Trophoblast cell (in vitro differentiated cells and primary cell): ENCODE results near the gene OR52N4.

ENCODE experiments used
- DNase-seq, 2 donors: peaks; one replicate each; pipeline ENCODE4 v3.0.0-alpha.2; 2016
- H2AFZ ChIP-seq: 2 replicates; pipeline ENCODE4 v1.6.1; 2013; ENCODE audit warnings: low read length, moderate library complexity, mild to moderate bottlenecking; ENCODE audit not compliant: insufficient read depth, poor library complexity
- H2AK5ac ChIP-seq: 2 replicates; pipeline ENCODE4 v1.6.1; 2013; ENCODE audit warnings: mild to moderate bottlenecking, low read length
- H2BK120ac ChIP-seq: 2 replicates; pipeline ENCODE4 v1.6.1; 2013; ENCODE audit warnings: low read length, mild to moderate bottlenecking, moderate library complexity; ENCODE audit not compliant: insufficient read depth, poor library complexity
- H2BK12ac ChIP-seq: 2 replicates; pipeline ENCODE4 v1.6.1; 2013; ENCODE audit warnings: mild to moderate bottlenecking, low read length, moderate library complexity
- H2BK5ac ChIP-seq: 2 replicates; pipeline ENCODE4 v1.6.1; 2013; ENCODE audit warnings: low read length, low read depth, moderate library complexity, mild to moderate bottlenecking; ENCODE audit not compliant: poor library complexity
- H3K14ac ChIP-seq: 2 replicates; pipeline ENCODE4 v1.6.1; 2013; ENCODE audit warnings: mild to moderate bottlenecking, low read length
- H3K18ac ChIP-seq: 2 replicates; pipeline ENCODE4 v1.6.1; 2013; ENCODE audit warnings: mild to moderate bottlenecking, low read length
- H3K23ac ChIP-seq: 2 replicates; pipeline ENCODE4 v1.6.1; 2013; ENCODE audit warnings: low read length
- H3K27ac ChIP-seq: 2 replicates; pipeline ENCODE4 v1.5.1; 2013; ENCODE audit warnings: low read depth, mild to moderate bottlenecking, inconsistent platforms, low read length, moderate library complexity
- H3K27me3 ChIP-seq: 2 replicates; pipeline ENCODE4 v1.6.1; 2013; ENCODE audit warnings: inconsistent platforms, mild to moderate bottlenecking, low read length, moderate library complexity; ENCODE audit not compliant: insufficient read depth
- H3K36me3 ChIP-seq, 2 experiments: 1 replicate in 1 of 2; 2 replicates in 1 of 2; pipeline ENCODE4 v1.6.1; 2013; ENCODE audit warnings: low read length in 2 of 2, mild to moderate bottlenecking in 2 of 2, moderate library complexity in 1 of 2; ENCODE audit not compliant: insufficient read depth in 2 of 2, control insufficient read depth in 1 of 2
- H3K4ac ChIP-seq: 2 replicates; pipeline ENCODE4 v1.6.1; 2013; ENCODE audit warnings: low read depth, mild to moderate bottlenecking, low read length, moderate library complexity
- H3K4me1 ChIP-seq, 2 experiments: 1 replicate in 1 of 2; 2 replicates in 1 of 2; pipeline ENCODE4 v1.6.1; 2013; ENCODE audit warnings: low read length in 2 of 2, mild to moderate bottlenecking in 2 of 2, moderate library complexity in 1 of 2; ENCODE audit not compliant: insufficient read depth in 2 of 2, control insufficient read depth in 1 of 2
- H3K4me2 ChIP-seq: 2 replicates; pipeline ENCODE4 v1.6.1; 2013; ENCODE audit warnings: inconsistent platforms, mild to moderate bottlenecking, low read length, moderate library complexity
- H3K4me3 ChIP-seq: 2 replicates; pipeline ENCODE4 v1.5.1; 2013; ENCODE audit warnings: mild to moderate bottlenecking, low read depth, low read length, inconsistent platforms
- H3K79me1 ChIP-seq: one replicate; pipeline ENCODE4 v1.6.1; 2013; ENCODE audit warnings: low read length
- H3K79me2 ChIP-seq: 2 replicates; pipeline ENCODE4 v1.6.1; 2013; ENCODE audit warnings: low read length, mild to moderate bottlenecking; ENCODE audit not compliant: control insufficient read depth, insufficient read depth, poor library complexity
- H3K9ac ChIP-seq: 2 replicates; pipeline ENCODE4 v1.6.1; 2013; ENCODE audit warnings: mild to moderate bottlenecking, low read length
- H3K9me3 ChIP-seq: 2 replicates; pipeline ENCODE4 v1.6.1; 2013; ENCODE audit warnings: low read depth, mild to moderate bottlenecking, control low read depth, inconsistent platforms, low read length; ENCODE audit not compliant: insufficient read depth
- H4K12ac ChIP-seq: 2 replicates; pipeline ENCODE4 v1.6.1; 2013; ENCODE audit warnings: low read depth, mild to moderate bottlenecking, low read length, moderate library complexity
- H4K8ac ChIP-seq: 2 replicates; pipeline ENCODE4 v1.6.1; 2013; ENCODE audit warnings: low read depth, mild to moderate bottlenecking, low read length, moderate library complexity
- H4K91ac ChIP-seq: one replicate; pipeline ENCODE4 v1.6.1; 2013; ENCODE audit warnings: low read depth, mild to moderate bottlenecking, low read length, moderate library complexity
- WGBS: extraction: QIAGEN DNeasy Blood & Tissue Kit; methylation state at CpG from one replicate; pipeline ENCODE4 v1.1.7; 2013; ENCODE audit warnings: missing lambda C conversion rate; ENCODE audit not compliant: insufficient read length, insufficient coverage; ENCODE audit errors: extremely low coverage; 5-methylcytosine and 5-hydroxymethylcytosine counted together

The OR52N4 gene

DNA sequence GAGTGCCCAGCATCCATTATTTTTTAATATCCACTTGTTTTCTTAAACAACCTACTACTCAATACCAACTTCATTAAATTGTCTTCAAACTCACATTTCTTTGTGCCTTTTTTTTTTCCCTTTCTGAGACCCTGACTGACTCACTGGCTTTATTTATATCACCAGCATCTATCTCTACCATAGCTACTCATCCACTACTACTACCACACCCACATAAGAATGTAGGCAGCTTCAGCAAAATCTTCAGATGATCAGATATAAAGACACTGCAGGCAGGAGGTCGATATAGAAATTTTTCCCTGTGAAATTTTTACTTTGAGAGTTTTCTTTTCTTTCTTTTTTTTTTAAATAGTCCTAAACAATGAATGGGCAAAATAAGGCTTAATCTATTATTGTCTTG, 15.6 kb upstream of the OR52N4 start:
- Histone ChIP-seq H3K27ac (no peak overlapping the region), H3K18ac (no peak overlapping the region), H3K4ac (no peak overlapping the region), H3K27me3 (no peaks in the 10 kb centered on the region), H4K91ac (no peak overlapping the region), H2AK5ac (no peak overlapping the region), H3K4me2 (no peak overlapping the region), H2BK120ac (no peak overlapping the region), H2BK12ac (no peak overlapping the region), H3K4me3 (no peak overlapping the region), H3K36me3 (no peaks in the 10 kb centered on the region), H2AFZ (no peak overlapping the region), H3K23ac (no peak overlapping the region), H3K79me2 (no peaks in the 10 kb centered on the region), H3K9me3 (no peaks in the 10 kb centered on the region), H3K79me1 (no peaks in the 10 kb centered on the region), H4K8ac (no peak overlapping the region), H3K14ac (no peak overlapping the region), H3K4me1 (no peaks in the 10 kb centered on the region), H3K9ac (no peak overlapping the region), H2BK5ac (no peak overlapping the region), H4K12ac (no peak overlapping the region)
- WGBS: no CpG with 5 or more reads among the region's 1 CpG
- peak in 1 of 2 donors; percentile 73 for DNase-seq

DNA sequence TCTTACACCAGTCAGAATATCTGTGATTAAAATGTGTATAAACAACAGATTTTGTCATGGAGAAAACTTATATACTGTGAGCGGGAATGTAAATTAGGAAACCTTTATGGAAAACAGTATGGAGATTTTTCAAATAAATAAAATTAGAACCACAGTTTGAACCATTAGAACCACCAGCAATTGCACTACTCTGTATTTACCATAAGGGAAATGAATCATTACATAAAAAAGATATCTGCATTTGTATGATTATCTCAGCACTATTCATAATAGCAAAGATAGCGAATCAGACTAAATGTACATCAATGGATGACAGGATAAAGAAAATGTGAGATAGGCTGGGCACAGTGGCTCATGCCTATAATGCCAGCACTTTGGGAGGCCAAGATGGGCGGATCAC, 7.4 kb upstream of the OR52N4 start:
- H3K79me2 ChIP-seq: no peaks in the 10 kb centered on the region
- no peak overlapping the region for H2BK5ac ChIP-seq
- no peak overlapping the region for H4K12ac ChIP-seq
- no peaks in the 10 kb centered on the region for H3K79me1 ChIP-seq
- no peak overlapping the region for H4K91ac ChIP-seq
- no peak overlapping the region for H3K9ac ChIP-seq
- no peak overlapping the region for H3K23ac ChIP-seq
- no peak overlapping the region for H2BK12ac ChIP-seq
- H2BK120ac ChIP-seq: no peak overlapping the region
- H3K36me3 ChIP-seq: no peaks in the 10 kb centered on the region
- no peak overlapping the region for H3K27ac ChIP-seq
- H3K27me3 ChIP-seq: no peaks in the 10 kb centered on the region
- H4K8ac ChIP-seq: no peak overlapping the region
- no peak overlapping the region for H3K4me2 ChIP-seq
- H3K4me1 ChIP-seq: no peaks in the 10 kb centered on the region
- no CpG with 5 or more reads among the region's 3 CpGs for WGBS
- H3K9me3 ChIP-seq: no peaks in the 10 kb centered on the region
- H3K18ac ChIP-seq: no peak overlapping the region
- no peak overlapping the region for H3K4ac ChIP-seq
- no peak overlapping the region for H3K14ac ChIP-seq
- DNase-seq: no peak
- H3K4me3 ChIP-seq: no peak overlapping the region
- no peak overlapping the region for H2AFZ ChIP-seq
- H2AK5ac ChIP-seq: no peak overlapping the region

DNA sequence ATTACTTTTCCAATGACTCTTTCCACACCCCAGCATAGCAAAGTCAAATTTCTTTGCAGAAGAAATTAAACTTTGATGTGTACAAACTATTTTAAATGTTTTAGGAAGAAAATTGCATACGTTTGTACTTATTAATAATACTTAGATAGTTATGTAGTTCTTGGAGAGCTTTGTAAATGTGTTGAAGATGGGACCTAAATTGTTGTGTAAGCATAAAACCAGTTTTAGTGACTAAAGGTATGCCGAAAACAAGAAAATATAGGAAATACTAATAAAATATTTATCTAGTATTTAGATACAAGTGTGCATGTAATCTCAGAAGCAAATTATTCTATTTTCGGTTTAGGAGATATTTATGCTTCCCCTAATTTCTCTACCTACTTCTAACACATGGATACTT, 4.2 kb upstream of the OR52N4 start:
- Histone ChIP-seq H4K91ac (no peak overlapping the region), H3K9ac (no peak overlapping the region), H2BK12ac (no peak overlapping the region), H2AFZ (no peak overlapping the region), H3K79me2 (no peaks in the 10 kb centered on the region), H3K4ac (no peak overlapping the region), H3K4me1 (no peaks in the 10 kb centered on the region), H3K27me3 (no peaks in the 10 kb centered on the region), H2BK5ac (no peak overlapping the region), H3K14ac (no peak overlapping the region), H4K8ac (no peak overlapping the region), H2AK5ac (no peak overlapping the region), H3K4me3 (no peak overlapping the region), H3K27ac (no peak overlapping the region), H3K23ac (no peak overlapping the region), H4K12ac (no peak overlapping the region), H3K79me1 (no peaks in the 10 kb centered on the region), H2BK120ac (no peak overlapping the region), H3K36me3 (no peaks in the 10 kb centered on the region), H3K18ac (no peak overlapping the region), H3K9me3 (no peaks in the 10 kb centered on the region), H3K4me2 (no peak overlapping the region)
- DNase-seq: no peak
- WGBS: no CpG with 5 or more reads among the region's 3 CpGs

GRCh38 chr11:5767056-5767455, 13.0 kb downstream of the OR52N4 start:
- Histone ChIP-seq H3K23ac (no peak overlapping the region), H2AFZ (no peak overlapping the region), H4K91ac (no peak overlapping the region), H3K36me3 (no peaks in the 10 kb centered on the region), H2BK120ac (no peak overlapping the region), H3K14ac (no peak overlapping the region), H2AK5ac (no peak overlapping the region), H3K18ac (no peak overlapping the region), H2BK12ac (no peak overlapping the region), H3K79me2 (no peaks in the 10 kb centered on the region), H4K12ac (no peak overlapping the region), H3K9me3 (no peaks in the 10 kb centered on the region), H2BK5ac (no peak overlapping the region), H3K4me2 (no peak overlapping the region), H3K27ac (no peak overlapping the region), H3K4ac (no peak overlapping the region), H3K4me3 (no peak overlapping the region), H4K8ac (no peak overlapping the region), H3K27me3 (no peaks in the 10 kb centered on the region), H3K79me1 (no peaks in the 10 kb centered on the region), H3K4me1 (no peaks in the 10 kb centered on the region), H3K9ac (no peak overlapping the region)
- no CpG with 5 or more reads among the region's 1 CpG for WGBS
- DNase-seq: no peak
